ENCODE data around the gene CDYL2. TPM values are rescaled to one million over a fixed set of nuclear protein-coding genes. Genes with fewer than 3 reads are reported as not detected.
"Not testable (repeated sequence)": the region's sequence is repeated elsewhere in the genome, so short reads cannot be mapped to it uniquely, and the experiment has no call there.

Gene CDYL2
- total RNA-seq, 4 donors from 2014 or later: 0.80 to 2.8 (median 1.8) TPM

GRCh38 chr16:80656161-80656560, 148.2 kb downstream of the CDYL2 start:
- Histone ChIP-seq H3K27me3 (no peaks in the 10 kb centered on the region), H3K4me1 (no peaks in the 10 kb centered on the region), H3K27ac (no peak overlapping the region), H3K36me3 (no peaks in the 10 kb centered on the region), H3K9me3 (no peaks in the 10 kb centered on the region), H3K4me3 (no peak overlapping the region)
- DNase-seq: no peak
- in situ Hi-C loops (cut with MboI; ENCODE audit: low sequenced_read_pairs in 4 of 4) (loop anchor here in 1 of 4 donors (25.0 kb wide), 1 partner anchor 106 kb away; no protein-coding TSS in a partner anchor), intact Hi-C loops (cut with DNase I; ENCODE audit: low total_unique reads) (no loop called here)
- no peak for ATAC-seq
- TF ChIP-seq POLR2A (IDR thresholded peaks at IDR 0.05) (no peak), CTCF (IDR thresholded peaks at IDR 0.05 in 4 of 5, conservative IDR thresholded peaks at IDR 0.05 in 1 of 5) (no peak)

DNA sequence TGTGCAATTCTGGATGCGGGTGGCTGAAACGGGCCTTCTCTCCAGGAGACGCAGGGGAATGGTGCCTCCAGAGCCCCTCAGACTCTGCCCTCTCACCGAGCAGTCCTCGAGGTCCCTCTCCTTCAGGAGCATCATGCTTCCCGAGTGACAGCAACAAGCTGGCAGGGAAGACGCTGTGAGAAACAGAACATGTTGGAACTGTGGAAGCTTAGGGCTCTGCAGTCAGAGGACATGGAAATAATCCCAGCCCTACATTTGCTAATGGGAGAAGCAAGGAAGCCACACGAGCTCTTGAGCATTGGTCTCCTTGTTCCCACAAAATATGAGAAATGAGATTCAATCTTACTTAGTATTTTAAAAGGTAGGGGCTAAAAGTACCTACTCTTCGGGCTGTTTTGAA, 148.6 kb downstream of the CDYL2 start:
- TF ChIP-seq POLR2A (IDR thresholded peaks at IDR 0.05): no peak
- no peak for TF ChIP-seq CTCF (IDR thresholded peaks at IDR 0.05 in 4 of 5, conservative IDR thresholded peaks at IDR 0.05 in 1 of 5)
- in situ Hi-C loops (cut with MboI; ENCODE audit: low sequenced_read_pairs in 4 of 4): loop anchor here in 1 of 4 donors (25.0 kb wide), 1 partner anchor 107 kb away; no protein-coding TSS in a partner anchor
- H3K9me3 ChIP-seq: no peaks in the 10 kb centered on the region
- ATAC-seq (no peak), DNase-seq (no peak)
- H3K36me3 ChIP-seq: no peaks in the 10 kb centered on the region
- no peak overlapping the region for H3K27ac ChIP-seq
- intact Hi-C loops (cut with DNase I; ENCODE audit: low total_unique reads): no loop called here
- no peaks in the 10 kb centered on the region for H3K27me3 ChIP-seq
- no peaks in the 10 kb centered on the region for H3K4me1 ChIP-seq
- no peak overlapping the region for H3K4me3 ChIP-seq

GRCh38 chr16:80654094-80654862, 150.1 kb downstream of the CDYL2 start:
- Histone ChIP-seq H3K9me3 (no peaks in the 10 kb centered on the region), H3K4me1 (no peaks in the 10 kb centered on the region), H3K27me3 (no peaks in the 10 kb centered on the region), H3K36me3 (no peaks in the 10 kb centered on the region), H3K27ac (no peak overlapping the region), H3K4me3 (no peak overlapping the region)
- no peak for DNase-seq
- ATAC-seq: no peak
- intact Hi-C loops (cut with DNase I; ENCODE audit: low total_unique reads) (no loop called here), in situ Hi-C loops (cut with MboI; ENCODE audit: low sequenced_read_pairs in 4 of 4) (loop anchor here in 1 of 4 donors (25.0 kb wide), 1 partner anchor 108 kb away; no protein-coding TSS in a partner anchor)
- TF ChIP-seq CTCF (IDR thresholded peaks at IDR 0.05 in 4 of 5, conservative IDR thresholded peaks at IDR 0.05 in 1 of 5) (no peak), POLR2A (IDR thresholded peaks at IDR 0.05) (no peak)

- intact Hi-C loops (cut with DNase I; ENCODE audit: low total_unique reads) (no loop called here), in situ Hi-C loops (cut with MboI; ENCODE audit: low sequenced_read_pairs in 4 of 4) (loop anchor here in 1 of 4 donors (25.0 kb wide), 1 partner anchor 110 kb away; no protein-coding TSS in a partner anchor)
- Histone ChIP-seq H3K4me1 (no peaks in the 10 kb centered on the region), H3K36me3 (no peaks in the 10 kb centered on the region), H3K4me3 (no peak overlapping the region), H3K27me3 (no peaks in the 10 kb centered on the region), H3K9me3 (no peaks in the 10 kb centered on the region), H3K27ac (no peak overlapping the region)
- TF ChIP-seq POLR2A (IDR thresholded peaks at IDR 0.05) (no peak), CTCF (IDR thresholded peaks at IDR 0.05 in 4 of 5, conservative IDR thresholded peaks at IDR 0.05 in 1 of 5) (no peak)
- ATAC-seq (no peak), DNase-seq (no peak)
Measured at GRCh38 chr16:80652441-80652840, 152.0 kb downstream of the CDYL2 start.

DNA sequence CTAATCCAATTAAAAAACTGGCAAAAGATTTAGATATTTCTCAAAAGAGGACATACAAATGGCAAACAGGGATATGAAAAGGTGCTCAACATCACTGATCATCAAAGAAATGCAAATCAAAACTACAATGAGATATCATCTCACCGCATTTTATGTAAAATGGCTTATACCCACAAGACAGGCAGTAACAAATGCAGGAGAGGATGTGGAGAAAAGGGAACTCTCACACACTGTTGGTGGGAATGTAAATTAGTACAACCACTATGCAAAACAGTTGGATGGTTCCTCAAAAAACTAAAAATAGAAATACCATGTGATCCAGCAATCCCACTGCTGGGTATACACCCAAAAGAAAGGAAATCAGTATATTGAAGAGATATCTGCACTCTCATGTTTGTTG, 154.1 kb downstream of the CDYL2 start:
- H3K27me3 ChIP-seq; ATAC-seq; intact Hi-C loops (cut with DNase I; ENCODE audit: low total_unique reads); H3K4me1 ChIP-seq; H3K36me3 ChIP-seq; H3K27ac ChIP-seq; H3K9me3 ChIP-seq; DNase-seq; H3K4me3 ChIP-seq: not testable (repeated sequence)
- in situ Hi-C loops (cut with MboI; ENCODE audit: low sequenced_read_pairs in 4 of 4): loop anchor here in 1 of 4 donors (25.0 kb wide), 1 partner anchor 112 kb away; no protein-coding TSS in a partner anchor
